HFF-Myc (cell line): Measurements from ENCODE around the gene OTUD4.

Source experiments
- DNase-seq: peaks from one replicate; pipeline ENCODE4 v3.0.0-alpha.2; 2011; ENCODE audit warnings: low read depth; ENCODE audit errors: extremely low read depth
- H3K4me3 ChIP-seq: replicated peaks from 2 replicates; pipeline ENCODE4 v1.5.1; 2011; ENCODE audit warnings: low read depth, mild to moderate bottlenecking, control low read depth, low read length
- CTCF ChIP-seq: IDR thresholded peaks from 2 replicates; pipeline ENCODE4 v1.5.1; 2012; ENCODE audit warnings: mild to moderate bottlenecking, low read depth, low read length, control low read depth; ENCODE audit errors: missing control alignments

Gene OTUD4

DNA sequence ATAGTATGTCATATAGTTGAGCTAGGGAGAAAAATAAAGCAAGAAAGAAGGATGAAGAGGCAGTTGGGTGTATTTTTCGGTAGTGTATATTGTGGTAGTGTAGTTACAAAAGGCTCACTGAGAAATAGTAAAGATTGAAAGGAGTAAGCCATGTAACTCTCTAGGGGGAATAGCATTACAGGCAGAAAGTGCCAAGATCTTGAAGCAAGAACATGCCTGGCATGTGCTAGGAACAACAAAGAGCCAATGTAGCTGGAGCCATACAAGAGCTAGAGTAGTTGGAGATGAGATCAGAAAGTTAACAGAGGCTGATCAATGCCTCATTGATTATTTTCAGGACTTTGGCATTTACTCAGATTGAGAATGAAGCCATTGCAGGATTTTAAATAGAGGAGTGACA, 79.3 kb downstream of the OTUD4 start:
- H3K4me3 ChIP-seq, result peak overlapping the region; percentile 62
- no peak for TF ChIP-seq CTCF
- DNase-seq, result no peak

DNA sequence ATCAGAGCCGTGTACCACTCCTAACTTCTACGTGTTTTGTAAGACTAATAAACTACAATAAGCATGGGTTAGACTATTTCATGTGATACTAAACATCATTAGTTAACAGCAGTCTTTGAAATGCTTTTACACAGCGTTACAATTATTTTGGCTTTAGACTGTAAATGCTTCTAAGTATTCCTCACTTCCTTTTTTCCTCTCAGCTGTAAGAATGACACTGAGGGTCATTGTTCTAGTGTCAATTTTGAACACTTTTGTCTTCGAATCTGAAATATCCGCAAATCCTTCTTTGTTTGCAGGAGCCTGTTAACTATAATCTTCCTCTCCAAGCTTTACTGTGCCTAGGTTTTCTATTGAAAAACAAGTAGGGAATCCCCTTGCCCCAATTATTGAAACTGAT, 80.7 kb downstream of the OTUD4 start:
- no peak for DNase-seq
- H3K4me3 ChIP-seq, result peak overlapping the region; percentile 62
- no peak for TF ChIP-seq CTCF

DNA sequence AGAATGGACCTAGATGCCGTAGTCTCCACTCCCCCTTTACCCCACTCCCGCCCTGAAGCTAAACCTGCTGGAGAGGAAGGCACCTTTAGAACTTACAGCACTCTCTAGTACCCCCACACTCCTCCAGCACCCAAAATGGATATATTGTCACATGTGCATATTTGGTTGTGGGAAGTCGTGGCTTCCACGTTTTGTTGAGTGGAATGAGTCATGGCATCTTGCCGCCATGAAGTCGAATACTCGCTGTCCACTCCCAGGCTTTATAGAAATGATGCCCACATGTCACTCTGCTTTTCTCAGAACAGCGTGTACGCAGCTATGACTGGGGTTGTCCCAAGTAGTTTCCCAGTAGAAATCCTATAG, 81.7 kb downstream of the OTUD4 start:
- TF ChIP-seq CTCF, result no peak

GRCh38 chr4:145097821-145098674, 82.3 kb downstream of the OTUD4 start, which contains the start of the genes ABCE1 and ANAPC10:
Gene ABCE1, plus strand, starts transcription at chr4:145098311. Its CDS starts 6,102 bp downstream, at chr4:145104413.
Gene ANAPC10, minus strand, starts transcription at chr4:145098196. Its CDS starts 2,097 bp downstream, at chr4:145096099.
- peak; percentile 36 for TF ChIP-seq CTCF
- peak within 1 kb of the TSS; percentile 62 for H3K4me3 ChIP-seq
- peak; percentile 98 for DNase-seq

More for the DNA sequence above, 81.7 kb downstream of the OTUD4 start:
- peak; percentile 29 for DNase-seq
- peak overlapping the region; percentile 62 for H3K4me3 ChIP-seq

- peak overlapping the region; percentile 62 for H3K4me3 ChIP-seq
- no peak for TF ChIP-seq CTCF
- DNase-seq, result no peak
Measured at GRCh38 chr4:145097331-145097820, 83.0 kb downstream of the OTUD4 start.

DNA sequence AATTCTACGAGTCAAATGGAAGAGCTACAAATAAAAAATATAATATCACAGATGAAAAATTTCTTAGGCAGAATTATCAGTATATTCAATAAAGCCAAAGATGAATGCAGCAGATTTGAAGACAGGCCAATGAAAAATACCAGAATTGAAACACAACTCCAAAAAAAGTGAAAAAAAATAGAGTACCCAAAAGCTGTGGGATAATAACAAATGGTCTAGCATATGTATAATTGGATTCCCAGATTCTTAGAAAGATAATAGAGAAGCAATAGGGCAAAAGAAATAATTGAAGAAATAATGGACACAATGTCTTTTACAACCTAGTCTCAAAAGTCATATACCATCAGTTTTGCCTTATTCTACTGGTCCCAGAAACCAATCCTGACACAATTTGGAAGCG, 86.8 kb downstream of the OTUD4 start:
- no peak overlapping the region for H3K4me3 ChIP-seq
- DNase-seq, result no peak
- no peak for TF ChIP-seq CTCF
